ENCODE results near the gene PPM1A. TPM values are rescaled to one million over a fixed set of nuclear protein-coding genes. Genes with fewer than 3 reads are reported as not detected.
"Not testable (repeated sequence)": the region's sequence is repeated elsewhere in the genome, so short reads cannot be mapped to it uniquely, and the experiment has no call there.

The PPM1A gene
- total and polyA plus RNA-seq, 2 of the 13 experiments (the other 11 are each of a cell fraction or from before 2014, with no cell fraction given), result 23.3 to 29.8 TPM

DNA sequence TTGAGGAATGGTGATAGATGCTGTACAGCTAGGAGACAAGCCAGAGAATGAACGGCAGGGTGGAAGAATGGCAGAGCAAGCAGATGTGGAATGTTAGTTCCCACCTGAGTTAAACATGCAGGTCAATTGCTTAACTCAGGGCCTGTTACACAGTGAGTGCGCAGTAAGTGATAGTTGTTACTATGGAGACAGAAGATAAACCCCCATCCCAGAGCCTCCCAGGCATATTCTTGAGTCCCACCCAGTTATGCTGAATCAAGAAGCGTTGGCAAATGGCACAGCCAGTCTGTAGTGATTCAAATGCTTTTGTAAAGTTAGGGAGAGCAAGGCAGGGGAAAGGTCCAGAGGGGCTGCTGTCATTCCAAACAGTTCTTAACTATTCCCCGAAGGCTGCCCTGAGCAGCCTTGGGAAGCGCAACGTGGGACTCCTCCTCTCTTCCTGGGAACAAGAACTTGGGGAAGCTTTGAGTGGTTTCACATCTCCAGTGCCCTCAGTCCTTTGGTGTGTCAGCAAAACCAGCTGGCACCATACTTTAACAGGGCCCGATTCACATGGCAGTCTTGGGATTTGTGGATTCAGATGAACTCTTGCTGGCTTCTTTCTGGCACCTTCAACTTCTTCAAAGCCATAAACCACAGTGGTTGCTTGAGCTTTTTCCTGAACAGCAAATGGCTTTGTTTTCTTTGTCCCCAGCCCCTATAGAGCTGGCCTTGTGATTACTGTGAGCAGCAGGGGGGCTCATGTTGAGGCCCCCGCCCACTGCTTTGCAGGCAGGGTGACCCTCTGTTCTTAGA, 66.4 kb downstream of the PPM1A start (continued):
- TF ChIP-seq ZKSCAN1 (IDR thresholded peaks at IDR 0.05; ENCODE audit: low read length), result no peak

- no peak for DNase-seq (ENCODE audit: low spot score)
- Histone ChIP-seq H3K27me3 (ENCODE audit: control insufficient read depth in 1 of 2, insufficient read depth in 2 of 2, low read length in 2 of 2) (peaks cover 0 to 13% of the 10 kb centered on the region in 2 experiments; a peak in 2 of 5 replicates), H3K9me3 (ENCODE audit: low read length) (no peaks in the 10 kb centered on the region), H3K4me2 (ENCODE audit: low read depth, low read length) (no peak overlapping the region), H3K4me3 (replicated peaks in 1 of 3; ENCODE audit: insufficient read depth in 1 of 3, low read depth in 2 of 3, low read length in 3 of 3) (no peak overlapping the region), H3K36me3 (replicated peaks in 1 of 2; ENCODE audit: control insufficient read depth in 1 of 2, insufficient read depth in 2 of 2, low read length in 2 of 2) (no peaks in the 10 kb centered on the region), H3K4me1 (ENCODE audit: insufficient read depth, low read length) (no peaks in the 10 kb centered on the region), H4K20me1 (ENCODE audit: insufficient read depth, low read length) (no peaks in the 10 kb centered on the region), H3K27ac (ENCODE audit: extremely low read length, insufficient read depth, low read length) (no peak overlapping the region), H3K9ac (ENCODE audit: insufficient read depth, low read depth, low read length) (no peak overlapping the region), H3K79me2 (ENCODE audit: insufficient read depth, low read length) (no peaks in the 10 kb centered on the region), H2AFZ (ENCODE audit: low read length) (no peak overlapping the region)
- POLR2A ChIA-PET, result no interaction called here
- ATAC-seq, result no peak
- WGBS (ENCODE audit: low lambda C conversion rate), result under 1% methylated on average over 4 of the region's 4 CpGs
- no TSS peak for BruUV-seq (replicated peaks)
- intact Hi-C loops (cut with micrococcal nuclease; ENCODE audit: unreplicated experiment), result no loop called here
- CTCF ChIA-PET (ENCODE audit: low intra/inter-chr PET ratio, low total read pairs), result no interaction called here
- in situ Hi-C loops (cut with HindIII; ENCODE audit: extremely low pct_ligation_motif_present, low pct_unique_long_range_greater_than_20kb), result no loop called here
- FAIRE-seq, result no peak
- no peak for TF ChIP-seq HNRNPLL (IDR thresholded peaks at IDR 0.05; ENCODE audit: low read depth, low read length, poor library complexity, severe bottlenecking)
- no peak for TF ChIP-seq MLX (CRISPR knock-in tag; IDR thresholded peaks at IDR 0.05)
- TF ChIP-seq ZNF496 (CRISPR knock-in tag; IDR thresholded peaks at IDR 0.05; ENCODE audit: insufficient replicate concordance), result no peak
- no peak for TF ChIP-seq ZNF746 (CRISPR knock-in tag; IDR thresholded peaks at IDR 0.05)
- no peak for TF ChIP-seq ZNF678 (CRISPR knock-in tag; IDR thresholded peaks at IDR 0.05)
- no peak for TF ChIP-seq ZSCAN9 (CRISPR knock-in tag; IDR thresholded peaks at IDR 0.05; ENCODE audit: borderline replicate concordance)
- TF ChIP-seq ZNF512 (CRISPR knock-in tag; IDR thresholded peaks at IDR 0.05), result no peak
- TF ChIP-seq ZFYVE20 (CRISPR knock-in tag; IDR thresholded peaks at IDR 0.05; ENCODE audit: borderline replicate concordance, low read depth), result no peak
- no peak for TF ChIP-seq TARDBP (CRISPR knock-in tag; IDR thresholded peaks at IDR 0.05)
- TF ChIP-seq ZNF839 (CRISPR knock-in tag; IDR thresholded peaks at IDR 0.05; ENCODE audit: borderline replicate concordance), result no peak
- TF ChIP-seq ESRRA (CRISPR knock-in tag; IDR thresholded peaks at IDR 0.05; ENCODE audit: low read depth), result no peak
- no peak for TF ChIP-seq ZNF235 (CRISPR knock-in tag; IDR thresholded peaks at IDR 0.05; ENCODE audit: borderline replicate concordance)
These were observed 68.6 kb downstream of the PPM1A start for GRCh38 chr14:60317609-60318008.

DNA sequence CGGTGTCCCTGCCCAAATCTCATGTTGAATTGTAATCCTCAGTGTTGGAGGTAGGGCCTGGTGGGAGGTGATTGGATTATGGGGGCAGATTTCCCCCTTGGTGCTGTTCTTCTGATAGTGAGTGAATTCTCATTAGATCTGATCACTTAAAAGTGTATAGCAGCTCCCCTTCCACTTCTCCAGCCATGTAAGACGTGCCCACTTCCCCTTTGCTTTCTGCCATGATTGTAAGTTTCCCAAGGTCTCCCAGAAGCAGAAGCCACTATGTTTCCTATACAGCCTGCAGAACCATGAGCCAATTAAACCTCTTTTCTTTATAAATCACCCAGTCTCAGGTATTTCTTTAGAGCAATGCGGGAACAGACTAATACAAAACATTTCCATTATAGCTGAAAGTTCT, 71.8 kb downstream of the PPM1A start:
- H3K4me2 ChIP-seq (ENCODE audit: low read depth, low read length); intact Hi-C loops (cut with micrococcal nuclease; ENCODE audit: unreplicated experiment); DNase-seq (ENCODE audit: low spot score); H4K20me1 ChIP-seq (ENCODE audit: insufficient read depth, low read length); H3K9ac ChIP-seq (ENCODE audit: insufficient read depth, low read depth, low read length); H3K27ac ChIP-seq (ENCODE audit: extremely low read length, insufficient read depth, low read length); H3K4me3 ChIP-seq (replicated peaks in 1 of 3; ENCODE audit: insufficient read depth in 1 of 3, low read depth in 2 of 3, low read length in 3 of 3); H3K9me3 ChIP-seq (ENCODE audit: low read length); H3K36me3 ChIP-seq (replicated peaks in 1 of 2; ENCODE audit: control insufficient read depth in 1 of 2, insufficient read depth in 2 of 2, low read length in 2 of 2); ATAC-seq; H3K79me2 ChIP-seq (ENCODE audit: insufficient read depth, low read length); H3K27me3 ChIP-seq (ENCODE audit: control insufficient read depth in 1 of 2, insufficient read depth in 2 of 2, low read length in 2 of 2); BruUV-seq (replicated peaks); in situ Hi-C loops (cut with HindIII; ENCODE audit: extremely low pct_ligation_motif_present, low pct_unique_long_range_greater_than_20kb); FAIRE-seq; POLR2A ChIA-PET; CTCF ChIA-PET (ENCODE audit: low intra/inter-chr PET ratio, low total read pairs); H2AFZ ChIP-seq (ENCODE audit: low read length); H3K4me1 ChIP-seq (ENCODE audit: insufficient read depth, low read length): not testable (repeated sequence)
- 2% methylated on average over 3 of the region's 3 CpGs for WGBS (ENCODE audit: low lambda C conversion rate)
